Mesendoderm (in vitro differentiated cells): ENCODE results near the gene TMEM131.
A peak's percentile ranks its signal among the peaks of the same experiment; 100 is the strongest.

Source experiments
- DNase-seq: peaks from one replicate; pipeline ENCODE4 v3.0.0; 2013
- H2AK5ac ChIP-seq: 2 replicates; pipeline ENCODE4 v1.6.1; 2013; ENCODE audit warnings: low read length, inconsistent platforms
- H2BK120ac ChIP-seq: 2 replicates; pipeline ENCODE4 v1.6.1; 2013; ENCODE audit warnings: low read depth, mild to moderate bottlenecking, low read length, moderate library complexity, mixed read lengths
- H2BK15ac ChIP-seq: replicated peaks from 2 replicates; pipeline ENCODE4 v1.6.1; 2013; ENCODE audit warnings: low read depth, mild to moderate bottlenecking, moderate library complexity
- H2BK5ac ChIP-seq: 2 replicates; pipeline ENCODE4 v1.6.1; 2013; ENCODE audit warnings: low read length, inconsistent platforms
- H3K18ac ChIP-seq: 2 replicates; pipeline ENCODE4 v1.6.1; 2013; ENCODE audit warnings: mild to moderate bottlenecking, low read length, mixed read lengths
- H3K23ac ChIP-seq: one replicate; pipeline ENCODE4 v1.6.1; 2013; ENCODE audit warnings: low read length
- H3K27ac ChIP-seq: 2 replicates; pipeline ENCODE4 v1.5.1; 2013; ENCODE audit warnings: low read depth, mild to moderate bottlenecking, inconsistent platforms, low read length, moderate library complexity
- H3K27me3 ChIP-seq: 2 replicates; pipeline ENCODE4 v1.6.1; 2013; ENCODE audit warnings: low read length, control low read depth, mild to moderate bottlenecking, inconsistent platforms; ENCODE audit not compliant: insufficient read depth, poor library complexity
- H3K36me3 ChIP-seq: 2 replicates; pipeline ENCODE4 v1.6.1; 2013; ENCODE audit warnings: low read length, inconsistent platforms; ENCODE audit not compliant: control insufficient read depth, insufficient read depth
- H3K4ac ChIP-seq: one replicate; pipeline ENCODE4 v1.6.1; 2013; ENCODE audit warnings: low read depth, mild to moderate bottlenecking, low read length, moderate library complexity
- H3K4me1 ChIP-seq: 2 replicates; pipeline ENCODE4 v1.6.1; 2013; ENCODE audit warnings: low read depth, low read length, inconsistent platforms; ENCODE audit not compliant: control insufficient read depth
- H3K4me2 ChIP-seq: 2 replicates; pipeline ENCODE4 v1.6.1; 2013; ENCODE audit warnings: low read length
- H3K4me3 ChIP-seq: 2 replicates; pipeline ENCODE4 v1.5.1; 2013; ENCODE audit warnings: mild to moderate bottlenecking, low read length
- H3K56ac ChIP-seq: one replicate; pipeline ENCODE4 v1.6.1; 2013; ENCODE audit warnings: low read length
- H3K79me1 ChIP-seq: 2 replicates; pipeline ENCODE4 v1.6.1; 2013; ENCODE audit warnings: low read length, inconsistent platforms
- H3K79me2 ChIP-seq: 2 replicates; pipeline ENCODE4 v1.6.1; 2013; ENCODE audit warnings: mild to moderate bottlenecking, low read length; ENCODE audit not compliant: control insufficient read depth, insufficient read depth
- H3K9ac ChIP-seq: 2 replicates; pipeline ENCODE4 v1.6.1; 2013; ENCODE audit warnings: low read length, inconsistent platforms
- H4K5ac ChIP-seq: one replicate; pipeline ENCODE4 v1.6.1; 2013; ENCODE audit warnings: low read length
- H4K8ac ChIP-seq: one replicate; pipeline ENCODE4 v1.6.1; 2013; ENCODE audit warnings: low read depth, mild to moderate bottlenecking, control low read depth, low read length, moderate library complexity
- WGBS: extraction: QIAGEN DNeasy Blood & Tissue Kit; methylation state at CpG from one replicate; pipeline ENCODE4 v1.1.7; 2013; ENCODE audit warnings: low lambda C conversion rate, missing lambda C conversion rate; ENCODE audit not compliant: insufficient coverage; ENCODE audit errors: extremely low coverage; 5-methylcytosine and 5-hydroxymethylcytosine counted together

The TMEM131 gene

DNA sequence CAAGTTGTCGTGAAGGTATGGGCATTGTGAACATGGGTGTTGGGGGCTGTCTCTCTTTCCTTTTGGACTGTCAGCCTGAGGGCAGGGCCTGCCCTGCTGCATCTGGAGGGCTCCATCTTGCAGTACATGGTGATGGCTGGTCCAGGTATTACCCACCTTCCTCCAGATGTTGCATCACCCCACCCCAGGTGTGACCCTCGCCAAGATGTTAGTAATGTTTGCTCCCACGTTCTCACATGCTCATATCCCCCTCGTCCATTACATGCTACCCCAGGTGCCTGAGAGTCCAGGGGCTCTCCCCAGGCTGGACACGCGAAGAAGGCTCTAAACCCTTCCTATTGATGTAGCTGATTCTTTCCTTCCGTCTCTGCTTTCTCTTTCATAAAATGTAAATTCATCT lies 268.5 kb downstream of the TMEM131 start:
- Histone ChIP-seq H2BK15ac (no peak overlapping the region), H3K23ac (no peak overlapping the region), H2AK5ac (no peak overlapping the region), H4K5ac (no peak overlapping the region), H2BK120ac (no peak overlapping the region), H2BK5ac (no peak overlapping the region), H3K27ac (no peak overlapping the region), H3K79me1 (no peaks in the 10 kb centered on the region), H3K27me3 (no peaks in the 10 kb centered on the region), H3K4me2 (no peak overlapping the region), H3K18ac (no peak overlapping the region), H3K79me2 (no peaks in the 10 kb centered on the region), H3K9ac (no peak overlapping the region), H4K8ac (no peak overlapping the region), H3K4me1 (no peaks in the 10 kb centered on the region), H3K36me3 (no peaks in the 10 kb centered on the region), H3K56ac (no peak overlapping the region), H3K4me3 (no peak overlapping the region), H3K4ac (no peak overlapping the region)
- WGBS = no CpG with 5 or more reads among the region's 7 CpGs
- no peak for DNase-seq

DNA sequence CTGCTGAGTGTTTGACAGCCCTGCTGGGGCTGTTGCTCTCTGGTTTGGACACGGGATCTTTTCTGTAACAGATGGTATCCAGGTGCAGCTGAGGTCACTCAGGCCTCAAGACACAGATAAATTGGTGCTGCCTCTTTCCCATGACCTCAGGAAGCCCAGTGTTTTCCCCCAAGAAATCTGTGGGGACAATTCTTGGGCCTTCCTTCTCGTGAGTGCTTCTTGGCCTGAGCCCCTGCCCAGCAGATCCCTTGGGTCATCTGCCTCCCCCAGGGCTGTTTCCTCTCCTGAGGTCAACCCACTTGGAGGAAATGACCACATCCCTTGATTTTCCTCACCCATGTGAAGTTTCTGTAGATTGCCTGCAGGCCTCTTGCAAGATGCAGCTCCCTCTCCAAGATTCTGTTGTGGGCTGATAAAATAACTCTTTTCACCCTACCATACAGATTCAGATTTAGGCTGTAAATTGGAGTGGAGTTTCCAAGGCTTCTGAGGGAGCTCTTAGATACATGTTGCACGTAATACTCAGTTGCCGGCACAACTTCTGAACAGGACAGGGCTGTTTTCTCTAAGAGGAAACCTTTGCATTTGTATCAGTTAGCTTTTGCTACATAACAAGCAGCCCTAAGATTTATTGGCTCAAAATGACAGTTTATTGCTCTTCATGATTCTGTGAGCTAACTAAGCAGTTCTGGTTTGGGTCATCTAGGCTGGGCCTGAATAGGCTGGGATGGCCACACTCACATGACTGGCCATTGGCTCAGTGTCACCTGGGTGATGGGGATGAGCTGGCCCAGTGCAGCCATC lies 269.3 kb downstream of the TMEM131 start:
- Histone ChIP-seq H3K27ac (no peak overlapping the region), H3K4me2 (no peak overlapping the region), H3K79me2 (no peaks in the 10 kb centered on the region), H4K8ac (no peak overlapping the region), H3K4me3 (no peak overlapping the region), H3K36me3 (no peaks in the 10 kb centered on the region), H2BK15ac (no peak overlapping the region), H3K4ac (no peak overlapping the region), H3K4me1 (no peaks in the 10 kb centered on the region), H3K56ac (no peak overlapping the region), H3K27me3 (no peaks in the 10 kb centered on the region), H2AK5ac (no peak overlapping the region), H2BK120ac (no peak overlapping the region), H3K23ac (peak overlapping the region; percentile 9), H2BK5ac (no peak overlapping the region), H3K9ac (no peak overlapping the region), H3K79me1 (no peaks in the 10 kb centered on the region), H3K18ac (no peak overlapping the region), H4K5ac (no peak overlapping the region)
- no peak for DNase-seq
- WGBS = no CpG with 5 or more reads among the region's 4 CpGs

DNA sequence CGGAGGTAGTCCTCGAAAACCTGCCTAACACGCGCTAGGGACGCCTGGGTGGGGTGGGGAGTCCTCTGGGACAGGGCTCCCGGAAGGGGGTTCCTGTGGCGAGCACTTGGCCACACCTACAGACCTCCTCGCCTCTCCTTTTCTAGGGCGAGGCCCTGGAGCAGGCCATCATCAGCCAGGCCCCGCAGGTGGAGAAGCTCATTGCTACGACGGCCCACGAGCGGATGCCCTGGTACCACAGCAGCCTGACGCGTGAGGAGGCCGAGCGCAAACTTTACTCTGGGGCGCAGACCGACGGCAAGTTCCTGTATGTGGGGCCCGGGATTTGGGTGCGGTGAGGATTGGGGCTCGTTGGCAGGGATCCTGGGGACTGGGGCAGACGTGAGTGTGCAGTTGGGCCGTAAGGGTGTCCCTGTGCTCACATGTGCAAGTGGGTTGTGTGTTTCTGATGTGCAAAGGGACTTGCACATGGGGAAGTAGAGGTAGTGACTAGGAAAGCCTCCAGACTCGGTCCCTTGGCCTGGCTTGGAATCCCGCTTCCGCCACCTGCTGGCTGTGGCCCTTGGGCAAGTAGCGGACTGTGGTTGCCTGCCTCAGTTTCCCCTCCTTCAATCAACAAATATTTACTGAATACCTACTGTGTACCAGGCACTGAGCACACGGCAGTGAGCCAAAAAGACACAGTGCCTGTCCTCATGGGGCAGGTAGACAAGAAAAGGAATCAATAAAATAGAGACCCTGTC lies 270.6 kb downstream of the TMEM131 start:
- Histone ChIP-seq H3K4me1 (no peaks in the 10 kb centered on the region), H3K79me1 (no peaks in the 10 kb centered on the region), H2AK5ac (no peak overlapping the region), H2BK5ac (no peak overlapping the region), H2BK15ac (no peak overlapping the region), H3K23ac (no peak overlapping the region), H4K8ac (no peak overlapping the region), H3K4me2 (no peak overlapping the region), H3K36me3 (no peaks in the 10 kb centered on the region), H3K4me3 (no peak overlapping the region), H3K4ac (no peak overlapping the region), H3K56ac (peak overlapping the region; percentile 6), H3K79me2 (no peaks in the 10 kb centered on the region), H4K5ac (no peak overlapping the region), H3K9ac (no peak overlapping the region), H3K27ac (no peak overlapping the region), H3K27me3 (no peaks in the 10 kb centered on the region), H2BK120ac (no peak overlapping the region), H3K18ac (no peak overlapping the region)
- no CpG with 5 or more reads among the region's 31 CpGs for whole genome bisulfite sequencing
- DNase-seq = no peak

DNA sequence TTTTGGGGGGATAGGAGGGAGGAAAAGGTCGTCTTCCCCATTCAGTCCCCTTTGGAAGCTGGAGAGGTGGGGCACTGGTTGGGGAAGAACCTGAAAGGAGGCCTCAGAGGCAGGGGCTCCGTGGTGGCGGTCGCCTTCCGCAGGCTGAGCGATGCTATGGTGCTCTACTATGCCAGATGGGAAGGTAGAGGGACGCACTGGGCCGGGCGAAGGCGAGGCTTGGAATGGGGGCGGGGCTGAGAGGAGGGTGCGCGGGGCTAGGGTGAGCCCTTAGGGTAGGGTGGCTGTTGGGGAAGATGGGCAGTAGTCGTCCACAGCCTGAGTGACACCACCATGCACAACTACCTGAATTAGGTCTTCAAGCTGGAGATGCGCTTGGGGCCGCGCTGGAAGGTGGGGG lies 271.2 kb downstream of the TMEM131 start:
- Histone ChIP-seq H4K5ac (no peak overlapping the region), H2BK15ac (no peak overlapping the region), H3K27me3 (no peaks in the 10 kb centered on the region), H3K79me1 (no peaks in the 10 kb centered on the region), H3K27ac (no peak overlapping the region), H3K4me3 (no peak overlapping the region), H3K4me1 (no peaks in the 10 kb centered on the region), H3K4ac (no peak overlapping the region), H3K4me2 (no peak overlapping the region), H3K79me2 (no peaks in the 10 kb centered on the region), H3K18ac (no peak overlapping the region), H2BK120ac (no peak overlapping the region), H3K56ac (peak overlapping the region; percentile 6), H3K36me3 (no peaks in the 10 kb centered on the region), H3K23ac (no peak overlapping the region), H2AK5ac (no peak overlapping the region), H2BK5ac (no peak overlapping the region), H3K9ac (no peak overlapping the region), H4K8ac (no peak overlapping the region)
- no CpG with 5 or more reads among the region's 17 CpGs for WGBS
- DNase-seq = no peak

DNA sequence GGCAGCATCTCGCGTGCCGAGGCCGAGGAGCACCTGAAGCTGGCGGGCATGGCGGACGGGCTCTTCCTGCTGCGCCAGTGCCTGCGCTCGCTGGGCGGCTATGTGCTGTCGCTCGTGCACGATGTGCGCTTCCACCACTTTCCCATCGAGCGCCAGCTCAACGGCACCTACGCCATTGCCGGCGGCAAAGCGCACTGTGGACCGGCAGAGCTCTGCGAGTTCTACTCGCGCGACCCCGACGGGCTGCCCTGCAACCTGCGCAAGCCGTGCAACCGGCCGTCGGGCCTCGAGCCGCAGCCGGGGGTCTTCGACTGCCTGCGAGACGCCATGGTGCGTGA lies 271.7 kb downstream of the TMEM131 start:
- Histone ChIP-seq H3K27me3 (no peaks in the 10 kb centered on the region), H3K18ac (no peak overlapping the region), H3K23ac (no peak overlapping the region), H4K8ac (no peak overlapping the region), H4K5ac (no peak overlapping the region), H3K9ac (no peak overlapping the region), H3K79me1 (no peaks in the 10 kb centered on the region), H2AK5ac (no peak overlapping the region), H3K4me1 (no peaks in the 10 kb centered on the region), H3K27ac (no peak overlapping the region), H2BK15ac (no peak overlapping the region), H3K4me2 (no peak overlapping the region), H3K56ac (no peak overlapping the region), H2BK5ac (no peak overlapping the region), H3K36me3 (no peaks in the 10 kb centered on the region), H2BK120ac (no peak overlapping the region), H3K79me2 (no peaks in the 10 kb centered on the region), H3K4me3 (no peak overlapping the region), H3K4ac (no peak overlapping the region)
- WGBS = no CpG with 5 or more reads among the region's 41 CpGs
- no peak for DNase-seq
